ENCODE measurements around the gene FAP.

Gene FAP

DNA sequence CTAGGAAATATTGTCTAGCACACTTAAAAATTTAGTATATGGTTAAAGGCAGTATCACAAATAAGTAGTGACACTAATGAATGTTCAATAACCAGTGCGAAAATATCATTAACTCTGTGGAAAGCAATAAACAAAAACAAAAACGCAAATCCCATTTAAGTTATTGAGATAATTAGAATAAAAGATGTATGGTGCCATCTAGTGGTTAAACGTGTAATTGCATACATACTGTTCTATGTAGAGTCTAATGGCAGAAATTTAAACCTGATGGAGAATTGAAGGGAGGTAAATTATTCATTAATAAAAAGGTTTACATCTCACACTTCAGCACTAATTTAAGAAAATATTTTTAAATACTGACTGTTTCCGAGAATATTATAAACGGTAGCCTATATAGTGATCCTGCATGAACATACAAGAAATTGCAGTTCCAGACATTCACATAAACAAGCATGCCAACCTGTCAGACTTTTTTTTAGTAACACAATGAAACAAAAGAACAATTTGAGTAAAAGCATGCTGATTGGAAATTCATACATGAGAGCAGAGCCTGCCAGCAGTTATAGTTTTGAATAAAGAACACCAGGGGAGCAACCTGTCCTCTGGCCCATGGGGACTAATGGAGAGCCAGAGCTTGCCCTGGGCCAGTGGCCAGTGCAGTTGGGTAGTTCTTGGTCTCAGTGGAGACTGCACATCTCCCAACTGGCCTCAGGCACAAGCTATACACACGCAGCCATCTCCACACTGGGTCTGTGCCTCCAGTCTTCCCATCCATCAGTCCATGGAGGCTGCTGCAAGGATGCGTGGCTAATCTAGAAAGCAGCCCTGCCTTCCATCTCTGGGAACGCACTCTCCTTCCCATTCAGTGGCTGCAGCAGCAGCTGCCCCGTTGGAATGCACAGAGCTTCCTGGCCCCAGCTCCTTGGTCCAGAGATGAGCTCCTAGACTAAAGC lies 119.2 kb downstream of the FAP start:
- peak; percentile 63 for DNase-seq
